ENCODE measurements around the gene IQCF5. TPM values are rescaled to one million over a fixed set of nuclear protein-coding genes. Genes with fewer than 3 reads are reported as not detected.

IQCF5 gene
- polyA plus RNA-seq, 2 of the 4 experiments (the other 2 are of a cell fraction), result not detected

DNA sequence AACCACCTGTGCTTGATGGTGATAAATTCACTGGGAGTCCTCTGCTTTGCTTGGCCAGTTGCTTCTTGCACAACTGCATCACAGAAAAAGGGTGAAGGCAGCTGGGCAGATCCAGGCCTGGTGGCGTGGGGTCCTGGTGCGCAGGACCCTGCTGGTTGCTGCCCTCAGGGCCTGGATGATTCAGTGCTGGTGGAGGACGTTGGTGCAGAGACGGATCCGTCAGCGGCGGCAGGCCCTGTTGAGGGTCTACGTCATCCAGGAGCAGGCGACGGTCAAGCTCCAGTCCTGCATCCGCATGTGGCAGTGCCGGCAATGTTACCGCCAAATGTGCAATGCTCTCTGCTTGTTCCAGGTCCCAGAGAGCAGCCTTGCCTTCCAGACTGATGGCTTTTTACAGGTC, 45.1 kb downstream of the IQCF5 start:
- CTCF ChIA-PET, result no interaction called here
- no peak overlapping the region for H3K27ac ChIP-seq
- POLR2A ChIA-PET, result no interaction called here
- ATAC-seq (no peak), DNase-seq (ENCODE audit: low read depth in 1 of 2, low spot score in 1 of 2) (no peak), FAIRE-seq (no peak)
- peaks cover 14% of the 10 kb centered on the region for H3K9me3 ChIP-seq
- 60% methylated on average over 1 of the region's 13 CpGs for WGBS (ENCODE audit: missing lambda C conversion rate)
- TF ChIP-seq MYC (IDR thresholded peaks at IDR 0.05; ENCODE audit: borderline replicate concordance, low read length) (no peak), CBX8 (IDR thresholded peaks at IDR 0.05) (no peak)
- no peak overlapping the region for H3K4me2 ChIP-seq
- H3K4me1 ChIP-seq, result no peaks in the 10 kb centered on the region
- H3K4me3 ChIP-seq, result no peak overlapping the region

- ChIA-PET CTCF (no interaction called here), POLR2A (no interaction called here)
- no peak overlapping the region for H3K27ac ChIP-seq
- ATAC-seq (no peak), DNase-seq (ENCODE audit: low read depth in 1 of 2, low spot score in 1 of 2) (no peak), FAIRE-seq (no peak)
- TF ChIP-seq JUNB (IDR thresholded peaks at IDR 0.05) (no peak), KDM1A (IDR thresholded peaks at IDR 0.05; ENCODE audit: low read depth) (no peak), EHF (CRISPR knock-in tag; IDR thresholded peaks at IDR 0.05) (no peak), MYC (IDR thresholded peaks at IDR 0.05; ENCODE audit: borderline replicate concordance, low read length) (no peak), FOXS1 (CRISPR knock-in tag; IDR thresholded peaks at IDR 0.05) (no peak), HMGXB4 (CRISPR knock-in tag; IDR thresholded peaks at IDR 0.05; ENCODE audit: borderline replicate concordance) (no peak), GATA3 (IDR thresholded peaks at IDR 0.05; ENCODE audit: borderline replicate concordance) (no peak), TFCP2L1 (CRISPR knock-in tag; IDR thresholded peaks at IDR 0.05) (no peak), CHD2 (IDR thresholded peaks at IDR 0.05; ENCODE audit: low read length, partially characterized antibody) (no peak), PHF8 (IDR thresholded peaks at IDR 0.05; ENCODE audit: borderline replicate concordance, low read depth) (no peak), HOXA7 (CRISPR knock-in tag; IDR thresholded peaks at IDR 0.05) (no peak), NFE2L2 (conservative IDR thresholded peaks at IDR 0.05; ENCODE audit: low read length) (no peak)
- TF ChIP-seq, protein P1, sequence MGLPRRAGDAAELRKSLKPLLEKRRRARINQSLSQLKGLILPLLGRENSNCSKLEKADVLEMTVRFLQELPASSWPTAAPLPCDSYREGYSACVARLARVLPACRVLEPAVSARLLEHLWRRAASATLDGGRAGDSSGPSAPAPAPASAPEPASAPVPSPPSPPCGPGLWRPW (IDR thresholded peaks at IDR 0.05), result no peak
- TF ChIP-seq, protein P2, sequence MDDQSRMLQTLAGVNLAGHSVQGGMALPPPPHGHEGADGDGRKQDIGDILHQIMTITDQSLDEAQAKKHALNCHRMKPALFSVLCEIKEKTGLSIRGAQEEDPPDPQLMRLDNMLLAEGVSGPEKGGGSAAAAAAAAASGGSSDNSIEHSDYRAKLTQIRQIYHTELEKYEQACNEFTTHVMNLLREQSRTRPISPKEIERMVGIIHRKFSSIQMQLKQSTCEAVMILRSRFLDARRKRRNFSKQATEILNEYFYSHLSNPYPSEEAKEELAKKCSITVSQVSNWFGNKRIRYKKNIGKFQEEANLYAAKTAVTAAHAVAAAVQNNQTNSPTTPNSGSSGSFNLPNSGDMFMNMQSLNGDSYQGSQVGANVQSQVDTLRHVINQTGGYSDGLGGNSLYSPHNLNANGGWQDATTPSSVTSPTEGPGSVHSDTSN (IDR thresholded peaks at IDR 0.05), result no peak
- TF ChIP-seq, protein P3, sequence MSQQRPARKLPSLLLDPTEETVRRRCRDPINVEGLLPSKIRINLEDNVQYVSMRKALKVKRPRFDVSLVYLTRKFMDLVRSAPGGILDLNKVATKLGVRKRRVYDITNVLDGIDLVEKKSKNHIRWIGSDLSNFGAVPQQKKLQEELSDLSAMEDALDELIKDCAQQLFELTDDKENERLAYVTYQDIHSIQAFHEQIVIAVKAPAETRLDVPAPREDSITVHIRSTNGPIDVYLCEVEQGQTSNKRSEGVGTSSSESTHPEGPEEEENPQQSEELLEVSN (IDR thresholded peaks at IDR 0.05; ENCODE audit: borderline replicate concordance, low read depth), result no peak
- no peak overlapping the region for H3K4me2 ChIP-seq
- WGBS (ENCODE audit: missing lambda C conversion rate), result 0% methylated on average over 1 of the region's 1 CpG
- no peak overlapping the region for H3K4me3 ChIP-seq
- peaks cover 10% of the 10 kb centered on the region for H3K9me3 ChIP-seq
- no peaks in the 10 kb centered on the region for H3K4me1 ChIP-seq
Observed at GRCh38 chr3:51828297-51828696, 47.1 kb downstream of the IQCF5 start.

Small RNA genes within 50 kb of the gene (small RNA-seq; reads per million reads assigned to genes)
- gene RN7SL504P, result 0 reads per million in 6 experiments

Other genes starting within 250 kb of the IQCF5 start
- gene TEX264, start 204.3 kb downstream of the IQCF5 start, polyA plus RNA-seq (2011; rRNA removed), result 47.9 and 59.3 TPM in 2 replicates
- gene TEX264, start 204.3 kb downstream of the IQCF5 start, polyA plus RNA-seq (2017; fragmentation: RNase III; extraction: RNeasy Plus Mini Kit Qiagen cat#74134 plus additional on column Dnase treatment), result 50.7 to 55.3 TPM (median 54.7 TPM) in 3 replicates
- gene GRM2, start 168.5 kb downstream of the IQCF5 start, polyA plus RNA-seq (2011; rRNA removed), result not detected in 2 replicates
- 0.01 to 0.03 TPM (median 0.03 TPM) in 3 replicates for gene GRM2, start 168.5 kb downstream of the IQCF5 start, polyA plus RNA-seq (2017; fragmentation: RNase III; extraction: RNeasy Plus Mini Kit Qiagen cat#74134 plus additional on column Dnase treatment)
- not detected in 2 replicates for gene IQCF6, start 96.4 kb downstream of the IQCF5 start, polyA plus RNA-seq (2011; rRNA removed)
- gene IQCF6, start 96.4 kb downstream of the IQCF5 start, polyA plus RNA-seq (2017; fragmentation: RNase III; extraction: RNeasy Plus Mini Kit Qiagen cat#74134 plus additional on column Dnase treatment), result not detected in 3 replicates
- gene IQCF2, start 14.0 kb downstream of the IQCF5 start, polyA plus RNA-seq (2011; rRNA removed), result not detected in 2 replicates
- not detected in 3 replicates for gene IQCF2, start 14.0 kb downstream of the IQCF5 start, polyA plus RNA-seq (2017; fragmentation: RNase III; extraction: RNeasy Plus Mini Kit Qiagen cat#74134 plus additional on column Dnase treatment)
- gene IQCF1, start 27.8 kb upstream of the IQCF5 start, polyA plus RNA-seq (2011; rRNA removed), result not detected in 2 replicates
- gene IQCF1, start 27.8 kb upstream of the IQCF5 start, polyA plus RNA-seq (2017; fragmentation: RNase III; extraction: RNeasy Plus Mini Kit Qiagen cat#74134 plus additional on column Dnase treatment), result not detected in 3 replicates
- 17.0 TPM in 2 replicates for gene RRP9, start 66.3 kb upstream of the IQCF5 start, polyA plus RNA-seq (2011; rRNA removed)
- gene RRP9, start 66.3 kb upstream of the IQCF5 start, polyA plus RNA-seq (2017; fragmentation: RNase III; extraction: RNeasy Plus Mini Kit Qiagen cat#74134 plus additional on column Dnase treatment), result 31.3 to 35.1 TPM (median 34.3 TPM) in 3 replicates
- gene PARP3, start 66.8 kb upstream of the IQCF5 start, polyA plus RNA-seq (2011; rRNA removed), result 7.6 and 7.8 TPM in 2 replicates
- 10.8 to 14.0 TPM (median 11.0 TPM) in 3 replicates for gene PARP3, start 66.8 kb upstream of the IQCF5 start, polyA plus RNA-seq (2017; fragmentation: RNase III; extraction: RNeasy Plus Mini Kit Qiagen cat#74134 plus additional on column Dnase treatment)
- not detected in 2 replicates for gene GPR62, start 79.8 kb upstream of the IQCF5 start, polyA plus RNA-seq (2011; rRNA removed)
- gene GPR62, start 79.8 kb upstream of the IQCF5 start, polyA plus RNA-seq (2017; fragmentation: RNase III; extraction: RNeasy Plus Mini Kit Qiagen cat#74134 plus additional on column Dnase treatment), result 0.05 TPM in 1 of 3 replicates, not detected in the others
- 8.6 and 9.3 TPM in 2 replicates for gene PCBP4, start 91.9 kb upstream of the IQCF5 start, polyA plus RNA-seq (2011; rRNA removed)
- gene PCBP4, start 91.9 kb upstream of the IQCF5 start, polyA plus RNA-seq (2017; fragmentation: RNase III; extraction: RNeasy Plus Mini Kit Qiagen cat#74134 plus additional on column Dnase treatment), result 10.9 to 11.5 TPM (median 11.0 TPM) in 3 replicates
- 37.9 and 39.7 TPM in 2 replicates for gene ABHD14B, start 98.4 kb upstream of the IQCF5 start, polyA plus RNA-seq (2011; rRNA removed)
- gene ABHD14B, start 98.4 kb upstream of the IQCF5 start, polyA plus RNA-seq (2017; fragmentation: RNase III; extraction: RNeasy Plus Mini Kit Qiagen cat#74134 plus additional on column Dnase treatment), result 23.2 to 27.2 TPM (median 23.5 TPM) in 3 replicates
- gene ABHD14A, start 99.5 kb upstream of the IQCF5 start, polyA plus RNA-seq (2011; rRNA removed), result 6.3 and 7.5 TPM in 2 replicates
- gene ABHD14A, start 99.5 kb upstream of the IQCF5 start, polyA plus RNA-seq (2017; fragmentation: RNase III; extraction: RNeasy Plus Mini Kit Qiagen cat#74134 plus additional on column Dnase treatment), result 9.1 to 9.5 TPM (median 9.5 TPM) in 3 replicates
- 21.1 and 25.1 TPM in 2 replicates for gene ACY1, start 107.9 kb upstream of the IQCF5 start, polyA plus RNA-seq (2011; rRNA removed)
- gene ACY1, start 107.9 kb upstream of the IQCF5 start, polyA plus RNA-seq (2017; fragmentation: RNase III; extraction: RNeasy Plus Mini Kit Qiagen cat#74134 plus additional on column Dnase treatment), result 19.9 to 21.4 TPM (median 20.7 TPM) in 3 replicates
- gene RPL29, start 120.3 kb upstream of the IQCF5 start, polyA plus RNA-seq (2011; rRNA removed), result 808 and 909 TPM in 2 replicates
- 1,098 to 1,170 TPM (median 1,152 TPM) in 3 replicates for gene RPL29, start 120.3 kb upstream of the IQCF5 start, polyA plus RNA-seq (2017; fragmentation: RNase III; extraction: RNeasy Plus Mini Kit Qiagen cat#74134 plus additional on column Dnase treatment)
- 3.9 and 4.4 TPM in 2 replicates for gene DUSP7, start 181.0 kb upstream of the IQCF5 start, polyA plus RNA-seq (2011; rRNA removed)
- gene DUSP7, start 181.0 kb upstream of the IQCF5 start, polyA plus RNA-seq (2017; fragmentation: RNase III; extraction: RNeasy Plus Mini Kit Qiagen cat#74134 plus additional on column Dnase treatment), result 4.8 TPM in 3 replicates

All from A549 (cell line).